ENCODE measurements around the gene DNAH1. TPM values are rescaled to one million over a fixed set of nuclear protein-coding genes. Genes with fewer than 3 reads are reported as not detected.
"Not testable (repeated sequence)": the region's sequence is repeated elsewhere in the genome, so short reads cannot be mapped to it uniquely, and the experiment has no call there.

DNAH1 gene
- total RNA-seq, 1 experiment from 2014 or later = 0.52 TPM

GRCh38 chr3:52333869-52334557 lies 17.9 kb downstream of the DNAH1 start:
- peak; percentile 12 for DNase-seq (ENCODE audit: low read depth)

- not testable (repeated sequence) for DNase-seq (ENCODE audit: low read depth)
These were observed 22.0 kb downstream of the DNAH1 start for GRCh38 chr3:52338131-52338530.

GRCh38 chr3:52339612-52340011 lies 23.5 kb downstream of the DNAH1 start:
- peak; percentile 72 for DNase-seq (ENCODE audit: low read depth)

GRCh38 chr3:52341123-52341522 lies 25.0 kb downstream of the DNAH1 start:
- DNase-seq (ENCODE audit: low read depth) = no peak

GRCh38 chr3:52343946-52344600 lies 28.0 kb downstream of the DNAH1 start:
- no peak for DNase-seq (ENCODE audit: low read depth)

GRCh38 chr3:52345521-52346109 lies 29.5 kb downstream of the DNAH1 start:
- DNase-seq (ENCODE audit: low read depth) = peak; percentile 13

- peak; percentile 55 for DNase-seq (ENCODE audit: low read depth)
These were observed 30.8 kb downstream of the DNAH1 start for GRCh38 chr3:52346623-52347530.

- DNase-seq (ENCODE audit: low read depth) = no peak
These were observed 31.9 kb downstream of the DNAH1 start for GRCh38 chr3:52347716-52348635.

- DNase-seq (ENCODE audit: low read depth) = no peak
These were observed 33.0 kb downstream of the DNAH1 start for GRCh38 chr3:52349131-52349530.

GRCh38 chr3:52349611-52350395 lies 33.7 kb downstream of the DNAH1 start:
- no peak for DNase-seq (ENCODE audit: low read depth)

GRCh38 chr3:52350416-52350815 lies 34.3 kb downstream of the DNAH1 start:
- no peak for DNase-seq (ENCODE audit: low read depth)

GRCh38 chr3:52350981-52351761 lies 35.1 kb downstream of the DNAH1 start:
- DNase-seq (ENCODE audit: low read depth) = no peak

GRCh38 chr3:52351762-52352368 lies 35.7 kb downstream of the DNAH1 start:
- no peak for DNase-seq (ENCODE audit: low read depth)

- no peak for DNase-seq (ENCODE audit: low read depth)
These were observed 36.4 kb downstream of the DNAH1 start for GRCh38 chr3:52352566-52352965.

- no peak for DNase-seq (ENCODE audit: low read depth)
These were observed 37.3 kb downstream of the DNAH1 start for GRCh38 chr3:52353291-52353855.

GRCh38 chr3:52354676-52355075 lies 38.6 kb downstream of the DNAH1 start:
- no peak for DNase-seq (ENCODE audit: low read depth)

- no peak for DNase-seq (ENCODE audit: low read depth)
These were observed 39.4 kb downstream of the DNAH1 start for GRCh38 chr3:52355526-52355925.

- no peak for DNase-seq (ENCODE audit: low read depth)
These were observed 40.0 kb downstream of the DNAH1 start for GRCh38 chr3:52356126-52356525.

All from M059J (cell line).